ENCODE results near the gene CCDC89.

GRCh38 chr11:85685125-85685819, 723 bp downstream of the CCDC89 start:
- TF ChIP-seq CTCF (IDR thresholded peaks at IDR 0.05) (no peak), POLR2AphosphoS5 (IDR thresholded peaks at IDR 0.05) (no peak), EP300 (IDR thresholded peaks at IDR 0.05) (no peak), POLR2A (IDR thresholded peaks at IDR 0.05) (no peak)
